Stimulated activated CD8-positive, alpha-beta memory T cell treated with anti-CD3 and anti-CD28 coated beads, Interleukin-4, amount 100 ng/mL, for 1 hour (primary cell): ENCODE measurements around the gene GPT2.
"Not testable (repeated sequence)": the region's sequence is repeated elsewhere in the genome, so short reads cannot be mapped to it uniquely, and the experiment has no call there.

Experiments used
- DNase-seq, 2 donors: peaks; one replicate each; pipeline ENCODE4 v3.0.0-alpha.2; 2020; ENCODE audit warnings: low read depth in 2 of 2, low spot score in 1 of 2

Gene GPT2

GRCh38 chr16:46920402-46921068 is 36.4 kb downstream of the GPT2 start:
- DNase-seq: no peak

- DNase-seq: no peak
These were observed 38.1 kb downstream of the GPT2 start for GRCh38 chr16:46922239-46922638.

DNA sequence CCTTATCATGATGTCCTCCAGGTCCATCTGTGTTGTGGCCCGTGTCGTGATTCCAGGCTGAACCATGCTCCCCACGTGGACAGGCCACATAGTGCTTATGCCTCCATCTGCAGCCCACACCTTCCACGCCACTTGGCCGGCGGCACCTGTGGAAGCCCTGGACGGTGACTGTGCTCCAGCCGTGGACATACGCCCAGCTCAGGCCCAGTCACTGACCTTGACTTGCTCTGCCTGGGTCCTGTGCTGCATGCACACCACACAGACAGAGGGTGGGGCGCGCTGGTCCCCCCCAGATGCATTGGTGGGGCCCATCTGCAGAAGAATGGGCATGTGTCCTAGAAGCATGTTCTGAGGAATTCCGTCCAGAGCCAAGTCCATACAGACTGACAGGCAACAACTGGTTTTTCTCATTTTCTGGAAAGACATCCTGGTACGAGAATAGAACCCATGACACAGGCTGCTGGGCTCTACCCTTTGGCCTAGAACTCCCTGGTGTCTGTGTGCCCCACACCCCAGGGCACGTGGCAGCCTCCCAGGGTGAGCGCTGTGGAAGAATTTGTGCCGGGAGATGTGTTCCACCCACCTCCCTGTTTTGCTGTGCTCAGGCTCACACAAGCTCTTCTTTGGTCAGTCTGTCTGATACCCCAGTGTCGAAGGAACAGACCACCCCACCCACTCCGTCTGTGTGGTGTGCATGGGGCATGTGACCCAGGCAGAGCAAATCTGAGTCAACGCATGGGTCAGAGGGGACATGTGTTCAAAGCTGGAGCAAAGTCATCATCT is 39.5 kb downstream of the GPT2 start:
- no peak for DNase-seq

GRCh38 chr16:46924402-46924801 is 40.2 kb downstream of the GPT2 start:
- DNase-seq: no peak

DNA sequence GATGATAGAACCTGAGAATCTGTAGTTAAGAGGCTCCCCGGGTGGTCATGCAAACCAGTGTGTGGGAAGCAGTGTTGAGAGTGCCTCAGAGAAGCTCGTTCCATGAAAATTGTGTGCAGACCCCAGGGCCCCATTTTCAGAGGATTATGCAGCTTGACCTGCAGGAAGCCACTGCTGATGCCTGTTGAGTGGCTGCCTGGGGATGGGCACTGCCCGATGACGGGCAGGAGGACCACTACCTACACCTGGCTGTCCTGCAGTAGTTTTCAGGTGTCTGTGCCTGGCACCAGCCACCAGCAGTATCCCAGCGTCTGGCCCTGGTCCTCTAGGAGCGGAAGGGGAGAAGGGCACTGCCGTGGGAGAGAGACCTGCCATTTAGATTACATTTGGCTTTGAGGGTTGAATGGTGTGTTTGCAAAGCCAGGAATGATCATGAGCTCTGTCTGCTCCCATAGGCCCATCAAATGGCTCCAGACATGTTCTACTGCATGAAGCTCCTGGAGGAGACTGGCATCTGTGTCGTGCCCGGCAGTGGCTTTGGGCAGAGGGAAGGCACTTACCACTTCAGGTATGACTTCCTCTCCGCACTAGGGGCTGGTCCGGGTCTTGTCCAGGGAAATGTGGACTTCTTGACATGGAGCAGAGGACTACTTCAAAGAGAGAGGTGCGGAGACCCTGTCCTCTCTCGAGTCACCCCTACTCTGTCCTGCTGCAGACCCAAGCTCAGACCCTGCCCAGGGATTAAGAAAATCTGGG is 42.5 kb downstream of the GPT2 start:
- DNase-seq: no peak

DNA sequence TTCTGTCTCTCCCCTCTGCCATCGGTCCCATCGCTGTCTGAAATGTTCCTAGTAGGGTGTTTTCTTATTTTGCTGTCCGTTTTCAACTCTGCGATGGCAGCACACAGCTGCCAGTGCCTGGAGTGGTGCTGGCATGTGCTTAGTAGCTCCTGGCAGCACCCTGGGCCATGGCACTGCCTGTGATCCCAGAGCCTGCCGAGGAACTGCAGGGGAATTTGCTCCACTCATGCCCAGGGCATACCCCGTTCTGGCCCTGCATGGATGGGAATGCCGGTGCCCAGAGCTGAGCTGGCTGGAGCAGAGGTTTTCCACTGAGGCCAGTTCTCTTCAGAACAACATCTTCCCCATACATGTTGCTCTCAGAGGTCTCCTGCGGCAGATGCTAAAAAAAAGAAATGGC is 43.1 kb downstream of the GPT2 start:
- no peak for DNase-seq

DNA sequence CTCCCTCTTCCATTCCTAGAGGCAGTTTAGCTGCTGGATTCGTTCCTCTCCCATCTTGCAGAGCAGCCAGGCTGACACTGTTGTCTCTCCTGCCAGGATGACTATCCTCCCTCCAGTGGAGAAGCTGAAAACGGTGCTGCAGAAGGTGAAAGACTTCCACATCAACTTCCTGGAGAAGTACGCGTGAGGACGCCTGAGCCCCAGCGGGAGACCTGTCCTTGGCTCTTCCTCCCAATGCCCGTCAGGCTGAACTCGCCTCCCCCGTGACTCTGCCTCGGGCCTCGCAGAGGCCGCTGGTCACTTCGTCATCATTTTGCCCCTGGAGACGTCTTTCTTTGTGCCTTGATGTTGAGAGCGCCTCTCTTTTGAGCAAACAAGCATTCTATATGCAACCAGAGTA is 44.6 kb downstream of the GPT2 start:
- no peak for DNase-seq

DNA sequence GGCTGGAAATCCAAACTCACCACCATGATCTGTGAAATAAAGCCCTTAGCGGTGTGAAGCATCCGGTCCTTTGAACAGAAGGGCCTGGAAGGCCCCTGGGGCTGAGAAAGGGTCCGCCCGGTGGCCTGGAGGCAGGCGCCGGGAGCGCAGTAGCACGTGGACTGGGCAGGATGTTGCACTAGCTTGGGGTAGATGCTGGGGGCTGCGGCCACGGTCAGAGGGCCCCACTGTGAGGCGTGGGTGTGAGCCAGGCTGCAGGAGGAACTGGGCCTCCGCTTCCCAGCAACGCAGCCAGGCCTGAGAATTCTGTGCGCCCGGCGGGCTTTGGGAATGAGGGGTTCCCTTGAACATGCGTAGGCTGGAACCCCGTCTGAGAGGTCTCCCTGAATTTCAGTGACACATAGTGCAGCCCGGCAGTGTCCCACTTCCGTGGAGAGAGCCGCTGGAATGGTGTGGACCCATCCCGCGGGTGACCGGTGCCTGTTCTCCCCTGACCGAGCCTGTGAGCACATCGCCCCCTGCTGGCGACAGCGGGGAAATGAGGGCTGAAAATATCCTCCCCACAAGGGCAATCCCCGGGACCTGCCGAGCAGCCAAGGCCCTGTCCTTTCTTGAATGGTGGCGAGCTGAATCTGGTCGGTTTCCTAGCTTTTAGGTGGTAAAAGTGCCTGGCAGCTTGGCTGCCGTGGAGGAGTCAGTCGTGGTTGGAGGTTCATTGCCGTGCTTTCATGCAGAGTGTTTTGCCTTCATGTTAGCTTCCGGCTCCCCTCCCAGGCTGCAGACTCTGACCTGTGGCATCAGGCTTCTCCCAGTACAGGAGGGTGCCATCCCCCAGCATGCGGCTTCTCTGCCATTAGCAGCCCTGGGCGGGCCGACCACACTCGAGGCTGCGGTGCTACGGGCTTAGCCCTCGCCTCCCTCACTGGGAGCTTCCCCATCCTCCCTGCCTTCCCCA is 45.5 kb downstream of the GPT2 start:
- DNase-seq: peak; percentile 24 to 35

- no peak for DNase-seq
These were observed 46.7 kb downstream of the GPT2 start for GRCh38 chr16:46930861-46931260.

DNA sequence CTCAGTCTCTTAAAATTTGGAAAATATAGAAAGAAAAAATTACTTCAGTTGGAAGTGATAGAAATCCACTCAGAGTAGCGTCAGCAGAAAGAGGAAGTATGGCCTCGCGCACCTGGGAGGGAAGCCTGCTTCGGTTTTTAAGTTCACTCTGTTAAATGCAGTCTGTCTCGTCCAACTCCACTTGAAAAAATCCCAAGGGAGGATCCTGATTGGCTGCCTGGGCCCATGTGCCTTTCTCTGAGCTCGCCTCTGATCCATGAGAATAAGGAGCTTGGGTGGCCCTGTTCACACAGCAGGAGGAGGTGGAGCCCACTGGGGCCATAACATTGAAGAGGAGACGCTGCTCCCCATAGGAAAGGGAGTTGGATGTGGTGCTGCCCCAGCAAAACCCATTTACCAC is 48.6 kb downstream of the GPT2 start:
- DNase-seq: no peak

- DNase-seq: no peak
These were observed 53.4 kb downstream of the GPT2 start for GRCh38 chr16:46937536-46937935.

DNA sequence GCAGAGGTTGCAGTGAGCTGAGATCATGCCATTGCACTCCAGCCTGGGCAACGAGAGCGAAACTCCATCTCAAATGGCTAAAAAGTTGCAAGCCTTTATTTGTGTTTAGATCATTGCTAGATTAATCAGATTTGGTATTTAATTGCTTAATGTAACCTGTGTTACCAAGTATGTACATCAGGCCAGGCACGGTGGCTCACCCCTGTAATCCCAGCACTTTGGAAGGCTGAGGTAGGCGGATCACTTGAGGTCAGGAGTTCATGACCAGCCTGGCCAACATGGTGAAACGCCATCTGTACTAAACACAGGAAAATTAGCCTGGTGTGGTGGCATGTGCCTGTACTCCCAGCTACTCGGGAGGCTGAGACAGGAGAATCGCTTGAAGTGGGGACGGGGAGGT is 60.6 kb downstream of the GPT2 start:
- DNase-seq: not testable (repeated sequence)

- DNase-seq: no peak
These were observed 63.9 kb downstream of the GPT2 start for GRCh38 chr16:46947900-46948547.

- no peak for DNase-seq
These were observed 64.5 kb downstream of the GPT2 start for GRCh38 chr16:46948548-46949166.

GRCh38 chr16:46949241-46949892 is 65.2 kb downstream of the GPT2 start:
- DNase-seq: no peak

GRCh38 chr16:46950009-46950408 is 65.8 kb downstream of the GPT2 start:
- no peak for DNase-seq

GRCh38 chr16:46954562-46954961 is 70.4 kb downstream of the GPT2 start:
- no peak for DNase-seq

DNA sequence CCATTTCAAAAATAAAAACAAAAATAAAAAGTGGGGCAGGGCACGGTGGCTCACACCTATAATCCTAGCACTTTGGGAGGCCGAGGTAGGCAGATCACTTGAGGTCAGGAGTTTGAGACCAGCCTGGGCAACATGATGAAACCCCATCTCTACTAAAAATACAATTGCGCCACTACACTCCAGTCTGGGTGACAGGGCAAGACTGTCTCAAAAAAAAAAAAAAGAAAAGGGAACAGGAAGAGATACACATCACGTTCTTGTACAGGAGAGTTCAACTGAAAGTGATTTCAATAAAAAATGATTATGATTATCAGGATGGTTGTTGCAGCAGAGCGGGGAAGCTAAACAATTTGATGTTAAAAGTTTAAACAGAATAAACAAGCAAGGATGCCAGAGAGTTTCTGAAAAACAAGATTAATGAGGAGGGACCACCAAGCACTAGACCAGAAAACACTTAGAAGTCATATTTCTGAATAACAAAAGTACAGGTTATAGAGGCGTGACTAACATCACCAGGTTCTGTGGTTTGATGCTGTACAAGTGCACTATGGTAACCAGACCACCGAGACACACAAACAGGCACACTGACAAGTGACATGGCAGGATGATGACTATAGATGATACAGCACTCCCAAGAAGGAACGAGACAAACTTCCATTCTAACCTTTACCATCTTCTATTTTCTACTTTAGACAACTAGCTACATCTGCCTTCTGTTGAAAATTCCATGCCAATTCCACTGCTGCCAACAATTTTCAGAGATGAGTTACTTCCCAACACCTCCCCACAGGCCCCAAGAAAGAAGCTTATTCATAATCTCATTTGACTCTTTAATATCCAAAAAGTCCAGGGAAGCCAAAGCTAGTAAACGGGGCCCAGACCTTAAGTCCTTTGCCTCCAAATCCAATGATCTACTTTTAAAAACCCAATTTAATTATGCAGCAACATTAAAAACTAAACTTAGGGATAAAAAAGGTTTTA is 77.5 kb downstream of the GPT2 start:
- DNase-seq: no peak
